Inflammatory macrophage treated with lipopolysaccharide for 4 hours (primary cell): ENCODE results near the gene TMEM245.
A peak's percentile ranks its signal among the peaks of the same experiment; 100 is the strongest.
"Not testable (repeated sequence)": the region's sequence is repeated elsewhere in the genome, so short reads cannot be mapped to it uniquely, and the experiment has no call there.

ENCODE experiments used
- DNase-seq: peaks from one replicate; pipeline ENCODE4 v3.0.0-alpha.2; 2020

The TMEM245 gene

GRCh38 chr9:109129470-109130197, 9.9 kb upstream of the TMEM245 start:
- no peak for DNase-seq

- not testable (repeated sequence) for DNase-seq
Observed at GRCh38 chr9:109126671-109127070, 6.9 kb upstream of the TMEM245 start.

GRCh38 chr9:109124121-109124520, 4.4 kb upstream of the TMEM245 start:
- no peak for DNase-seq

- peak; percentile 60 for DNase-seq
Observed at GRCh38 chr9:109122726-109123621, 3.2 kb upstream of the TMEM245 start.

GRCh38 chr9:109121232-109121796, 1.6 kb upstream of the TMEM245 start:
- no peak for DNase-seq

GRCh38 chr9:109120204-109120789, 550 bp upstream of the TMEM245 start:
- no peak for DNase-seq

GRCh38 chr9:109118808-109119438, 824 bp downstream of the TMEM245 start:
- DNase-seq, result peak; percentile 15

- peak; percentile 37 for DNase-seq
Observed at GRCh38 chr9:109117856-109118807, 1.6 kb downstream of the TMEM245 start.

- DNase-seq, result no peak
Observed at GRCh38 chr9:109115931-109116526, 3.7 kb downstream of the TMEM245 start.

- DNase-seq, result peak; percentile 26
Observed at GRCh38 chr9:109114670-109115069, 5.1 kb downstream of the TMEM245 start.

GRCh38 chr9:109113892-109114609, 5.7 kb downstream of the TMEM245 start:
- DNase-seq, result no peak

GRCh38 chr9:109113254-109113653, 6.5 kb downstream of the TMEM245 start:
- no peak for DNase-seq

- peak; percentile 44 for DNase-seq
Observed at GRCh38 chr9:109110329-109111021, 9.3 kb downstream of the TMEM245 start.

GRCh38 chr9:109109967-109110328, 9.8 kb downstream of the TMEM245 start:
- peak; percentile 47 for DNase-seq

GRCh38 chr9:109108318-109108717, 11.4 kb downstream of the TMEM245 start:
- peak; percentile 73 for DNase-seq

- DNase-seq, result peak; percentile 19
Observed at GRCh38 chr9:109107402-109108240, 12.1 kb downstream of the TMEM245 start.

GRCh38 chr9:109101810-109102209, 17.9 kb downstream of the TMEM245 start:
- peak; percentile 17 for DNase-seq

- DNase-seq, result no peak
Observed at GRCh38 chr9:109101202-109101595, 18.5 kb downstream of the TMEM245 start.
